ENCODE results near the gene P2RY2.

The P2RY2 gene

GRCh38 chr11:73228268-73229134 lies 10.4 kb downstream of the P2RY2 start:
- Histone ChIP-seq H3K27ac (ENCODE audit: low read depth, low read length) (no peak overlapping the region), H3K4me3 (ENCODE audit: low read length) (no peak overlapping the region), H3K4me2 (ENCODE audit: low read length) (no peak overlapping the region), H4K20me1 (ENCODE audit: control insufficient read depth, insufficient read depth, low read depth, low read length) (no peaks in the 10 kb centered on the region), H3K36me3 (ENCODE audit: control insufficient read depth, low read length) (no peaks in the 10 kb centered on the region), H3K9me2 (replicated peaks; ENCODE audit: control insufficient read depth, low read length) (no peaks in the 10 kb centered on the region), H3K79me2 (ENCODE audit: control insufficient read depth, low read length) (no peaks in the 10 kb centered on the region), H3K27me3 (ENCODE audit: control insufficient read depth, low read length) (peaks cover 12% of the 10 kb centered on the region; the same call in 1 of the 2 replicates), H3K9me3 (ENCODE audit: control insufficient read depth, insufficient read depth, low read length) (no peaks in the 10 kb centered on the region), H3F3A (ENCODE audit: control insufficient read depth, insufficient read depth) (no peaks in the 10 kb centered on the region), H3K4me1 (ENCODE audit: control insufficient read depth, low read length) (no peaks in the 10 kb centered on the region)
- TF ChIP-seq CTCF (IDR thresholded peaks at IDR 0.05; ENCODE audit: low read depth, low read length, poor library complexity, severe bottlenecking) (no peak), EZH2phosphoT487 (IDR thresholded peaks at IDR 0.05; ENCODE audit: borderline replicate concordance, low read length) (no peak)

- H3K27me3 ChIP-seq (ENCODE audit: control insufficient read depth, low read length), result peaks cover 3% of the 10 kb centered on the region; the same call in 1 of the 2 replicates
- no peak overlapping the region for H3K27ac ChIP-seq (ENCODE audit: low read depth, low read length)
- no peaks in the 10 kb centered on the region for H3K79me2 ChIP-seq (ENCODE audit: control insufficient read depth, low read length)
- TF ChIP-seq EZH2phosphoT487 (IDR thresholded peaks at IDR 0.05; ENCODE audit: borderline replicate concordance, low read length), result no peak
- no peak for TF ChIP-seq CTCF (IDR thresholded peaks at IDR 0.05; ENCODE audit: low read depth, low read length, poor library complexity, severe bottlenecking)
- no peak overlapping the region for H3K4me2 ChIP-seq (ENCODE audit: low read length)
- H3F3A ChIP-seq (ENCODE audit: control insufficient read depth, insufficient read depth), result no peaks in the 10 kb centered on the region
- no peaks in the 10 kb centered on the region for H4K20me1 ChIP-seq (ENCODE audit: control insufficient read depth, insufficient read depth, low read depth, low read length)
- H3K9me2 ChIP-seq (replicated peaks; ENCODE audit: control insufficient read depth, low read length), result no peaks in the 10 kb centered on the region
- H3K4me3 ChIP-seq (ENCODE audit: low read length), result no peak overlapping the region
- no peaks in the 10 kb centered on the region for H3K36me3 ChIP-seq (ENCODE audit: control insufficient read depth, low read length)
- H3K9me3 ChIP-seq (ENCODE audit: control insufficient read depth, insufficient read depth, low read length), result no peaks in the 10 kb centered on the region
- no peaks in the 10 kb centered on the region for H3K4me1 ChIP-seq (ENCODE audit: control insufficient read depth, low read length)
Measured at GRCh38 chr11:73229321-73229895, 11.3 kb downstream of the P2RY2 start.

- TF ChIP-seq EZH2phosphoT487 (IDR thresholded peaks at IDR 0.05; ENCODE audit: borderline replicate concordance, low read length), result no peak
- no peak for TF ChIP-seq CTCF (IDR thresholded peaks at IDR 0.05; ENCODE audit: low read depth, low read length, poor library complexity, severe bottlenecking)
Measured at GRCh38 chr11:73229896-73230875, 12.1 kb downstream of the P2RY2 start.

More at GRCh38 chr11:73229896-73230875, 12.1 kb downstream of the P2RY2 start:
- Histone ChIP-seq H3K9me2 (replicated peaks; ENCODE audit: control insufficient read depth, low read length) (no peaks in the 10 kb centered on the region), H3K27me3 (ENCODE audit: control insufficient read depth, low read length) (no peaks in the 10 kb centered on the region), H3K4me1 (ENCODE audit: control insufficient read depth, low read length) (no peaks in the 10 kb centered on the region), H3K4me3 (ENCODE audit: low read length) (no peak overlapping the region), H3K36me3 (ENCODE audit: control insufficient read depth, low read length) (no peaks in the 10 kb centered on the region), H4K20me1 (ENCODE audit: control insufficient read depth, insufficient read depth, low read depth, low read length) (no peaks in the 10 kb centered on the region), H3K4me2 (ENCODE audit: low read length) (no peak overlapping the region), H3K79me2 (ENCODE audit: control insufficient read depth, low read length) (no peaks in the 10 kb centered on the region), H3K27ac (ENCODE audit: low read depth, low read length) (no peak overlapping the region), H3K9me3 (ENCODE audit: control insufficient read depth, insufficient read depth, low read length) (no peaks in the 10 kb centered on the region), H3F3A (ENCODE audit: control insufficient read depth, insufficient read depth) (no peaks in the 10 kb centered on the region)

Measured in DOHH2 (cell line).